Duodenal mucosa (tissue), 2 donors: Measurements from ENCODE around the gene POLA2.

Experiments used
- H3K27ac ChIP-seq: one replicate; pipeline ENCODE4 v1.7.0; 2013; ENCODE audit warnings: low read depth, low read length
- H3K27me3 ChIP-seq, 2 donors: one replicate each; pipeline ENCODE4 v1.7.0; 2013; ENCODE audit warnings: low read length in 2 of 2, control low read depth in 1 of 2; ENCODE audit not compliant: insufficient read depth in 2 of 2, control insufficient read depth in 1 of 2
- H3K36me3 ChIP-seq, 2 donors: one replicate each; pipeline ENCODE4 v1.7.0; 2013; ENCODE audit warnings: low read length in 2 of 2, control low read depth in 1 of 2; ENCODE audit not compliant: insufficient read depth in 2 of 2, control insufficient read depth in 1 of 2
- H3K4me1 ChIP-seq, 2 donors: one replicate each; pipeline ENCODE4 v1.7.0; 2013; ENCODE audit warnings: low read length in 2 of 2, control low read depth in 1 of 2; ENCODE audit not compliant: insufficient read depth in 2 of 2, control insufficient read depth in 1 of 2
- H3K4me3 ChIP-seq, 2 donors: one replicate each; pipeline ENCODE4 v1.7.0; 2013; ENCODE audit warnings: low read length in 2 of 2, low read depth in 1 of 2
- H3K9ac ChIP-seq, 2 donors: one replicate each; pipeline ENCODE4 v1.7.0; 2013; ENCODE audit warnings: low read length in 2 of 2, low read depth in 1 of 2
- H3K9me3 ChIP-seq, 2 donors: one replicate each; pipeline ENCODE4 v1.7.0; 2013; ENCODE audit warnings: low read length in 2 of 2, control low read depth in 1 of 2; ENCODE audit not compliant: control insufficient read depth in 1 of 2

POLA2 gene, protein sequence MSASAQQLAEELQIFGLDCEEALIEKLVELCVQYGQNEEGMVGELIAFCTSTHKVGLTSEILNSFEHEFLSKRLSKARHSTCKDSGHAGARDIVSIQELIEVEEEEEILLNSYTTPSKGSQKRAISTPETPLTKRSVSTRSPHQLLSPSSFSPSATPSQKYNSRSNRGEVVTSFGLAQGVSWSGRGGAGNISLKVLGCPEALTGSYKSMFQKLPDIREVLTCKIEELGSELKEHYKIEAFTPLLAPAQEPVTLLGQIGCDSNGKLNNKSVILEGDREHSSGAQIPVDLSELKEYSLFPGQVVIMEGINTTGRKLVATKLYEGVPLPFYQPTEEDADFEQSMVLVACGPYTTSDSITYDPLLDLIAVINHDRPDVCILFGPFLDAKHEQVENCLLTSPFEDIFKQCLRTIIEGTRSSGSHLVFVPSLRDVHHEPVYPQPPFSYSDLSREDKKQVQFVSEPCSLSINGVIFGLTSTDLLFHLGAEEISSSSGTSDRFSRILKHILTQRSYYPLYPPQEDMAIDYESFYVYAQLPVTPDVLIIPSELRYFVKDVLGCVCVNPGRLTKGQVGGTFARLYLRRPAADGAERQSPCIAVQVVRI

DNA sequence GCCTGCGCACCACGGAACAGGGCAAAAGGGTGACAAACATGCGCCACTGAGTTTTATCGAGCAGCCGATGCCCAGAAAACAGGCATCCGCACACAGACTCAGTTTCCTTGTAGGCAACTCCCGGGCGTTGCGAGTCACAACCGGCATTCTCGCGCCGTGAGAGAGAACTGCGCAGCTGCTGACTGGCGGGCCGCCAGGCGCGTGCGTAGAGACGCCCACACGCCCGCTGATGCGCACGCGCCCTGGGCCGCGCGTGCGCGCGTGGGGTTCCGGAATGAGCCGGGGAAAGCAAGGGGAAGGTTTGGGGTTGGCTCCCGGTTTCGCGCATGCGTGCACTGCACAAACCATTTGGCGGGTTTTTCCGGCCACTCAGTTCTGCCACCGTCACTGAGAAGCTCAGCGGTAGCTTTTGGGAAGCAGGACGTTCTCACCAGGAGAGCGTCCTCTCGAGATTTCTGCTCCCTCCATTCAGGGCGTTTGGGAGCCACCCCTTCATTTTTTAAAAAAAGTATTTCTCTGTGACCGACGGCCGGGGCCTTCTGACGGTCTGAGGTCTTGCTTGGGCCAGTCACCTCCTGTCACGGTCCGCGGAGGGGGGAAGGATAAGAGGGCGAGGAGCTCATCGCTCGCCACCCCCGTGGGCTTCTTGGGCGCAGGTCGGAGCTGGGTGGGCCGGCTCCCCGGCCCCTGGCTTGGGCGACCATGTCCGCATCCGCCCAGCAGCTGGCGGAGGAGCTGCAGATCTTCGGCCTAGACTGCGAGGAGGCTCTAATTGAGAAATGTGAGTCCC is at the start of gene POLA2:
POLA2 (plus strand) TSS at position 372 of the 790 bp plus-strand sequence; CDS start at position 703, 331 bp downstream.
- Histone ChIP-seq H3K4me3 (peak within 1 kb of the TSS; percentile 83 to 88), H3K36me3 (peaks cover 0 to 3% of the 10 kb centered on the region in 2 donors), H3K27ac (peak within 1 kb of the TSS; percentile 73), H3K4me1 (peaks cover 10 to 19% of the 10 kb centered on the region in 2 donors), H3K27me3 (no peaks in the 10 kb centered on the region), H3K9ac (peak within 1 kb of the TSS; percentile 87 to 88), H3K9me3 (no peaks in the 10 kb centered on the region)

DNA sequence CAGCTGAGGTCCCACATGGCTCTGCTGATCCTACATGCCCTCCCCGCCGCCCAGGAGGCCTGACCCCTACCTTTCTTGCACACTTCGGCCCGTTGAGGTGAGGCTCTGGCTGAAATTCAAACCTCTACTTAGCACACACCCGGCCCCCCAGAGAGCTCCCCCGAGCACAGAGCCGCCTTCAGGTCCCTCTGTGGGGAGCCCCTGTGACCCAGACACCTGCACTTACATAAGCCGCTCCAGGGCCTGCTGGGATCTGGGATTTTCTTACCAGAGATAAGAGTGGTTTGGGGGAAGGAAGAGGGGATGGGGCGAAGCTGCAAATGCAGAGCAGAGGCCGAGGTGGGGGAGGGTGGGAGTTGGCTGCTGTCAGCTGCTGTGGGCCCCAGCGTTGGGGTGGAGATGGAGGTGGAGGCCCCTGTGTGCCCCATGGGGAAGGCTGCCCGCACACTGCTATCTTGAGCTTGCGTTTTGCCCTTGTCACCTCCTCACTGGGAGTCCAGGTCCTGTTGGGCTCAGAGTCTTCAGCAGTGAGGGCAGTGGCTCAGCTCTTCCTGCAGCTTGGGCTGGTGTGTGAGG is 49.4 kb upstream of the POLA2 start:
- Histone ChIP-seq H3K27me3 (no peaks in the 10 kb centered on the region), H3K4me1 (peaks cover 30% of the 10 kb centered on the region in 2 donors), H3K4me3 (no peak overlapping the region), H3K9me3 (no peaks in the 10 kb centered on the region), H3K27ac (no peak overlapping the region), H3K9ac (no peak overlapping the region), H3K36me3 (peaks cover 31 to 37% of the 10 kb centered on the region in 2 donors)

DNA sequence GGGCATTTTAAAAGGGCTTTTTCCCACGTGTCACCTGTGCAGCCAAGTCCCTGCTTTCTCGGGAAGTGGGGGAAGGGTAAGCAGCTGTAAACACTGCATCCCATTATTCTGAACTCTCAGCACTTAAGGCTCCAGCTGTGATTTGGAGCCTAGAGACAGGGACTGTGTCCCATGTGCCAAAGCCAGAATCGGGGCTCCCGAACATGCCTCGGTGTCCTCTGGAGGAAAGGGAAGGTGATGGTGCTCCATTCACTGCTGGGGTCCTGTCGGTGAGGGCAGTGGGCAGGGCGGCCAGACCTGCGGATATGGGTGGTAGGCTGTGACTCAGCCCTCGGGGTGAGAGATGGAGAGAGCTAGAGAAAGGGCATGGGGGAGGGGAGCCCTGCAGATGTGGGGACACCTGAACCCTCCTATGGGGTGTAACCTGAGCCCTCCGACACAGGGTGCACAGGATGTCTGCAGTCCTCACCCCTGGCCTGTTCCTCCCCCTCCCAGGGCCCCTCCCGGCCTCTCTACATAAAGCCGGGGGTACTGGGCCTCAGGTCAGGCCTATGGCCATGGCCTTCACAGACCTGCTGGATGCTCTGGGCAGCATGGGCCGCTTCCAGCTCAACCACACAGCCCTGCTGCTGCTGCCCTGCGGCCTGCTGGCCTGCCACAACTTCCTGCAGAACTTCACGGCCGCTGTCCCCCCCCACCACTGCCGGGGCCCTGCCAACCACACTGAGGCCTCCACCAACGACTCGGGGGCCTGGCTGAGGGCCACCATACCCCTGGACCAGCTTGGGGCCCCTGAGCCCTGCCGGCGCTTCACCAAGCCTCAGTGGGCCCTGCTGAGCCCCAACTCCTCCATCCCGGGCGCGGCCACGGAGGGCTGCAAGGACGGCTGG is 48.2 kb upstream of the POLA2 start:
- H3K4me3 ChIP-seq: no peak overlapping the region
- no peak overlapping the region for H3K9ac ChIP-seq
- no peak overlapping the region for H3K27ac ChIP-seq
- H3K27me3 ChIP-seq: no peaks in the 10 kb centered on the region
- peaks cover 23 to 24% of the 10 kb centered on the region in 2 donors for H3K4me1 ChIP-seq
- peaks cover 26 to 29% of the 10 kb centered on the region in 2 donors for H3K36me3 ChIP-seq
- no peaks in the 10 kb centered on the region for H3K9me3 ChIP-seq

DNA sequence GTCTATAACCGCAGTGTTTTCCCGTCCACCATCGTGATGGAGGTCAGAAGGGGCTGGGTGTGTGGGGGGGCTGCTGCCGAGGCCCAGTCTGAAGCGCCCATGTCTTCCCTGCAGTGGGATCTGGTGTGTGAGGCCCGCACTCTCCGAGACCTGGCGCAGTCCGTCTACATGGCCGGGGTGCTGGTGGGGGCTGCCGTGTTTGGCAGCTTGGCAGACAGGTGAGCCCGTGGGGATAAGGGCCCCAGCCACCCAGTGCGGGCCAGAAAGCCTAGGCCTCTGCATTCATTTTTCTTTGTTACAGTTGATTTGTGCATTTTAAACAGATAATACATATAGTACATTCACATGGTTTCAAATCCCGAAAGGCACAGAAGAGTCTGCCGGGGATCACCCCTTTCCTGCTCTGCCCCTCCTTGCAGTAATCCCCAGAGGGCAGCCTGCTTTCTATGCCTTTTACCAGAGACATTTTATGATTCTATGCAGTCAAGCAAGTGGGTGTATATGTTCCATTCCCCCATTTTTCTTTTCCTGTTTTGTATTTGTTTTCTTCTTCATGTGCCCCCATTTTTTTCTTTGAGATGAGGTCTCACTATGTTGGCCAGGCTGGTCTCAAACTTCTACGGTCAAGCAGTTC is 47.4 kb upstream of the POLA2 start:
- H3K9me3 ChIP-seq: no peaks in the 10 kb centered on the region
- H3K27ac ChIP-seq: no peak overlapping the region
- H3K36me3 ChIP-seq: peaks cover 22 to 23% of the 10 kb centered on the region in 2 donors
- H3K27me3 ChIP-seq: no peaks in the 10 kb centered on the region
- H3K9ac ChIP-seq: no peak overlapping the region
- peaks cover 16 to 19% of the 10 kb centered on the region in 2 donors for H3K4me1 ChIP-seq
- H3K4me3 ChIP-seq: no peak overlapping the region

DNA sequence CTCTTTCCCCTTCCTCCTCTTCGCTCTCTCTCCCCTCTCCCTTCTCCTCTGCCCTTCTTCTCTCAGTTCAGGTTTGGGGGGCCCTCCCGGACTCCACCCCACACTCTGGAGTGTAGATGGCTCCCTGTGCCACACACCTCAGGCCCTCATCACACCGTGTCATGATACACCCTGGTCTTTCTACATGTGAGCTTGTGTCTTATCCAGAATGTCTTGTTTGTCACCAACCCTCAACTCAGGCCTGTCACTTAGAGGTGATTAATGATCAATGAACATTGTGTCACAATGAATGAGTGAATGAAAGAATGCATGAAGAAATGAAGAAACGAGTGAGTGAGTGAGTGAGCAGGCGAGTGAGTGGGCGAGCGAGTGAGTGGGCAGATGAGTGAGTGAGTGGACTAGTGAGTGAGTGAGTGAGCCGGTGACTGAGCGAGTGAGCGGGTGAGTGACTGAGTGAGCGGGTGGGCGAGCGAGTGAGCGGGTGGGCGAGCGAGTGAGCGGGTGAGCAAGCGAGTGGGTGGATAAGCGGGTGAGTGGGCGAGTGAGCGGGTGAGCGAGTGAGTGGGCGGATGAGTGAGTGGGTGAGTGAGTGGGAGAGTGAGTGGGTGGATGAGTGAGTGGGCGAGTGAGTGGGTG is 46.2 kb upstream of the POLA2 start:
- no peaks in the 10 kb centered on the region for H3K9me3 ChIP-seq
- no peak overlapping the region for H3K9ac ChIP-seq
- H3K4me1 ChIP-seq: peaks cover 4 to 6% of the 10 kb centered on the region in 2 donors
- H3K4me3 ChIP-seq: no peak overlapping the region
- peaks cover 10 to 11% of the 10 kb centered on the region in 2 donors for H3K36me3 ChIP-seq
- no peak overlapping the region for H3K27ac ChIP-seq
- H3K27me3 ChIP-seq: no peaks in the 10 kb centered on the region

DNA sequence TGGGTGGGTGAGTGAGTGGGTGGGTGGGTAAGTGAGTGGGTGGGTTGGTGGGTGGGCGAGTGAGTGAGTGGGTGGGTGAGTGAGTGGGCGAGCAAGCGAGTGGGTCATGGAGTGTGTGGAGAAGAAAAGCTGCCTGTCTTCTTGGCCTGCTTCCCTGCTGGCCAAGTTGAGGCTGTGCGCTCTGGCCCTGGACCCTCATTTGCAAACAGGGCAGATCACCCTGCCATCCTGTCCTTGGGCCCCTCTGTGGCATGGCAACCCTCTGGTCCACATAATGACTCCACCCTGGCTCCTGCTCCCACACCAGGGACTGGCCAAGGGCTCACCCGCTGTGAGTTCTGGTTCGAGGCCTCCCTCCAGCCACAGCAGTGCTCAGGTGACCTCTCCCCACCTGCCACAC is 44.9 kb upstream of the POLA2 start:
- no peaks in the 10 kb centered on the region for H3K27me3 ChIP-seq
- H3K9me3 ChIP-seq: no peaks in the 10 kb centered on the region
- H3K4me3 ChIP-seq: no peak overlapping the region
- H3K9ac ChIP-seq: no peak overlapping the region
- peaks cover 4 to 6% of the 10 kb centered on the region in 2 donors for H3K4me1 ChIP-seq
- no peak overlapping the region for H3K27ac ChIP-seq
- peaks cover 3 to 4% of the 10 kb centered on the region in 2 donors for H3K36me3 ChIP-seq

DNA sequence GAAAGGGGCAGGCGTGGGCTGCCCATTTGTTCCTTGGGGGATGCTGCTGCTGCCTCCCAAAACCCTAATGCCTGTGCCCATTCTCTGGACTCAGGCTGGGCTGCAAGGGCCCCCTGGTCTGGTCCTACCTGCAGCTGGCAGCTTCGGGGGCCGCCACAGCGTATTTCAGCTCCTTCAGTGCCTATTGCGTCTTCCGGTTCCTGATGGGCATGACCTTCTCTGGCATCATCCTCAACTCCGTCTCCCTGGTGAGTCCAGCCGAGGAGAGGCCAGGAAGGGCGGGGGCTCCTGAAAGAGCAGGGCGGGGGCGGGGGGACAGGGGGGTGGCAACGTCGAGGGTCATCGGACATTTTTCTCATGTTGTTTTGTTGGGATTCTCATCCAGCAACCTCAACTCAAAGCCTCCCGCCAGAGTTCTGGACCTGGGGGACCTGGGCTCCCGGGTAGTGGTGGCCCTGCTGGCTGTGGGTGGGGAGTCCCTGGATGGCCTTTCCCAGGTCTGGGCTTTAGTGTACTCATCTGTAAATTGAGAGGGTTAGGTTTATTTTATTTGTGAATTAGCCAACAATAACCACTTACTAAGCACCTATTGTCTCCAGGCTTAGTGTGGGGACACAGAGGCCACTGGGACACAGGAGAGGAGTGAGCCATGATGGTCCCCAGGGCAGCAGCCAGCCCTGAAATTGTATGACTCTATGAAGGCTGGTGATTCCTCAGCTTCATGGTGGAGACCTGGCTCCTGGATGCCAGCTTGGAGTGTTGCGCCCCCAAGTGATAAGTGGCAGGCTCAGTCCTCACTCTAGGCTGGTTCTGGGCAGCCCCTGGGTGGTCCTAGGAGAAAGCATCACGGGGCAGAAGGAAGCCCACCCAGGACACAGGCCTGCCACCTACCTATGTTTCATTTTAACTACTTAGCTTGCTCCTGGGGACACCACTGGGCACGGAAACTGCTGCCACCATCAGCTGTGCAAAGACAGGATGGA is 44.0 kb upstream of the POLA2 start:
- H3K36me3 ChIP-seq: no peaks in the 10 kb centered on the region
- no peaks in the 10 kb centered on the region for H3K27me3 ChIP-seq
- H3K9me3 ChIP-seq: no peaks in the 10 kb centered on the region
- H3K4me1 ChIP-seq: peaks cover 4 to 6% of the 10 kb centered on the region in 2 donors
- H3K27ac ChIP-seq: no peak overlapping the region
- H3K9ac ChIP-seq: no peak overlapping the region
- H3K4me3 ChIP-seq: no peak overlapping the region

DNA sequence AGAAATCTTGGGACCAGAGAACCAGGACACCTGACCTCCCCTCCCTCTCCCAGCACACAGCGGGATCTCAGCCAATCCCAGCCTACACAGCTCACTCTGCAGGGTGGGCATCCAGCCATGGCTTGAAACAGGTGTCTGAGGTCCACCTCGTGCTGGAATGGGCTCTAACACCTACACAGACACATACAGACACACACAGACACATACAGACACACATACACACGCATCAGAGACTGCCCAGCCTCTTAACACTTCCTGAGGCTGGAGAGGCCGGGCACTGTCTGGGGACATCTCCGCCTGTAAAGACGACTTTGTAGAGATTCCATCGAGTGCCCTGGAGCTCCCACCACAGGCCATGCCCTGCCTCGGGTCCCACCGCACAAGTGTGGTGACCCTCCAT is 43.3 kb upstream of the POLA2 start:
- H3K36me3 ChIP-seq: no peaks in the 10 kb centered on the region
- no peaks in the 10 kb centered on the region for H3K27me3 ChIP-seq
- no peak overlapping the region for H3K4me3 ChIP-seq
- H3K9me3 ChIP-seq: no peaks in the 10 kb centered on the region
- no peak overlapping the region for H3K27ac ChIP-seq
- H3K9ac ChIP-seq: no peak overlapping the region
- H3K4me1 ChIP-seq: peaks cover under 1 to 3% of the 10 kb centered on the region in 2 donors
